Right lobe of liver (tissue), 6 donors: ENCODE data around the gene SERPINB10. TPM values are rescaled to one million over a fixed set of nuclear protein-coding genes. Genes with fewer than 3 reads are reported as not detected.

Experiments used
- ATAC-seq, 4 donors: fragments of 200-7000 bp; cut with Tn5 transposase; one replicate each; pipeline ENCODE4 v1.9.1; 2020; ENCODE audit warnings: mild to moderate bottlenecking in 4 of 4, moderate library complexity in 4 of 4
- DNase-seq, 3 donors: peaks; one replicate each; pipeline ENCODE4 v3.0.0-alpha.2; 2020
- H3K27ac ChIP-seq, 3 donors: fragments of 200-600 bp; one replicate each; pipeline ENCODE4 v1.8.0; 2022
- H3K27me3 ChIP-seq, 2 donors: fragments of 200-600 bp; one replicate each; pipeline ENCODE4 v1.8.0; 2022
- H3K36me3 ChIP-seq, 4 donors: fragments of 200-600 bp; sonication (generic) in 1 of 4; one replicate each; pipeline versions ENCODE4 v1.5.1 to v1.8.0; 2017 to 2022; ENCODE audit warnings: control low read depth in 1 of 4
- H3K4me1 ChIP-seq, 4 donors: fragments of 200-600 bp; sonication (generic) in 1 of 4; one replicate each; pipeline versions ENCODE4 v1.5.1 to v1.8.0; 2017 to 2022; ENCODE audit warnings: control low read depth in 1 of 4
- H3K4me3 ChIP-seq, 3 donors: fragments of 200-600 bp; one replicate each; pipeline ENCODE4 v1.8.0; 2022
- H3K9me3 ChIP-seq, 4 donors: fragments of 200-600 bp; sonication (generic) in 1 of 4; one replicate each; pipeline versions ENCODE4 v1.5.1 to v1.8.0; 2017 to 2022; ENCODE audit warnings: control low read depth in 1 of 4
- CTCF ChIP-seq, 4 donors: fragments of 200-600 bp in 3 of 4; fragments of 450-650 bp in 1 of 4; IDR thresholded peaks; one replicate each; pipeline versions ENCODE4 v1.5.1 to v1.8.0; 2016 to 2022; ENCODE audit warnings: antibody characterized with exemption in 4 of 4, mild to moderate bottlenecking in 2 of 4
- POLR2A ChIP-seq: fragments of 450-650 bp; IDR thresholded peaks from one replicate; pipeline ENCODE4 v1.6.1; 2017; ENCODE audit warnings: antibody characterized with exemption, mild to moderate bottlenecking
- WGBS: methylation state at CpG from one replicate; pipeline ENCODE4 v1.1.6; 2018; ENCODE audit warnings: low coverage, low lambda C conversion rate; ENCODE audit not compliant: insufficient coverage; ENCODE audit errors: missing lambda C conversion rate; 5-methylcytosine and 5-hydroxymethylcytosine counted together
- intact Hi-C, 2 donors: fragments of 100-400 bp; cut with DNase I; formaldehyde crosslinking; loops; one replicate each; pipeline versions ENCODE4 v1.11.2 to v1.14.1; 2022
- total RNA-seq, 6 experiments: library from RNA; depleted of rRNA in 2 of 6; stranded (reverse); fragments of >200 nt in 2 of 6; fragmentation: NEBNext Ultra II Directional in 3 of 6; extraction: Animal tissue kit (Norgen Biotek cat#: 25700) in 3 of 6; gene quantifications; one replicate each; pipeline versions ENCODE4 v1.1.0 to v1.2.4, GENCODE V29; 2016 to 2023
- donor health status: DM: no; HTN: yes; CAD: no.
- donor health status: DM: no; HTN: no; CAD: no.
- donor health status: DM: no; HTN: no; CAD: no.
- donor health status: DM: no; HTN: yes; CAD: no.
- donor health status: DM: no; HTN: yes; CAD: no.

SERPINB10 gene
- total RNA-seq, 6 experiments from 2014 or later: 0.24 TPM; not detected in 5

- ATAC-seq: no peak
- Histone ChIP-seq H3K4me1 (no peaks in the 10 kb centered on the region), H3K27ac (no peak overlapping the region), H3K4me3 (no peak overlapping the region), H3K36me3 (no peaks in the 10 kb centered on the region), H3K9me3 (no peaks in the 10 kb centered on the region), H3K27me3 (no peaks in the 10 kb centered on the region)
- no peak for DNase-seq
- WGBS: 6% methylated on average over 1 of the region's 1 CpG
- intact Hi-C loops: no loop called here
- TF ChIP-seq CTCF (IDR thresholded peaks at IDR 0.05) (no peak), POLR2A (no peak)
Observed at GRCh38 chr18:63888470-63889190, 19.1 kb upstream of the SERPINB10 start.

DNA sequence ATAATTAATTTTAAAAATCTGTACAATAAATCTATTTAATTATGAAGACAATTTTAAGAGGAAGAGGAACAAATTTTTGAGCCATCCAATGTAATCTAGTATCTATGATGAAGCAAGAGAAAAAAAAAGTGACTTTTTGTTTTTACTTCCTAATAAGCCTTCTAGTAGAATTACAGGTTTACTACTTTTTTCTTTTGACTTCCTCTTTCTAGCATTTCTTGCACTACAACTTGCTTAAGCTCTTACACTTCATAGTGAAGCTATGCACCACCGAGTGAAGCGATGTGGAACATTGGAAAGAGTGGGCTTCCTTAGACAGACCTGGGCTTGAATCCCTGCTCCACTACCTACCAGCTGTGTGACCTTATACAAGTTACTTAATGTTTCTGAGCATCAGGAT lies 18.1 kb upstream of the SERPINB10 start:
- no peaks in the 10 kb centered on the region for H3K9me3 ChIP-seq
- H3K36me3 ChIP-seq: no peaks in the 10 kb centered on the region
- WGBS: 66% methylated on average over 2 of the region's 2 CpGs
- TF ChIP-seq CTCF (IDR thresholded peaks at IDR 0.05): no peak
- TF ChIP-seq POLR2A: no peak
- DNase-seq (no peak), ATAC-seq (no peak)
- no peaks in the 10 kb centered on the region for H3K27me3 ChIP-seq
- intact Hi-C loops: no loop called here
- no peak overlapping the region for H3K4me3 ChIP-seq
- H3K27ac ChIP-seq: no peak overlapping the region
- no peaks in the 10 kb centered on the region for H3K4me1 ChIP-seq

DNA sequence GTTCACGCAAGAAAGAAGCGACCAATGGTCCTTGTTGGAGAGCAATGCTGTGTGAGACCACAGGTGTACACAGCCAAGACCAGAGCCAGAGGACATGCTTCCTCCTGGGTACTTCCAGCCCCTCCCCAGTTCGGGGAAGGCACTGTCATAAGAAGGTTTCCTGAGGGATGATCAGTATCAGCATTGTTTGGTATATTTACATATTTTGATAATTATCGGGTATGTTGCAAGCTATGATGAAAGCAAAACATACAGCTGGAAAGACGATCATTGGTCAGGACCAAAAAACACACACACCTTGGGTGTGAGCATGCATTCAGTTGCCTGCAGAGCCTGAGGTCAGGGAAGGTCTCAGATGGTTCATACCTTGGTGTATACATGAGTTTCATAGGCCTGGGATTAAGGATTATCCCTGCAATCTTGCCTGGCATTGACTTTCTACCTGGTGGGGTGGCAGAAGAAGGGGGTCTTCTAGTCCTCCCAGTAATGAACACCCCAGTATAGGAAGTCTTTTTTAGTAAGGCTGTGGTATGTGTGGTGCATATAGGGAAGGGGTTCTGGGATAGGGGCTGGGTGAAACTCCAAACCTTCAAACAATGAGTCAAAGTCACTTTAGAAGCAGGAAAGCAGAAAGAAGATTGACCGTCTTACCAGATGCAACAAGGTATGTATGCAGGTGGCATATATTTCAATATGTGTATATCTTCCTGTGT lies 17.4 kb upstream of the SERPINB10 start:
- TF ChIP-seq POLR2A (no peak), CTCF (IDR thresholded peaks at IDR 0.05) (no peak)
- no peaks in the 10 kb centered on the region for H3K9me3 ChIP-seq
- H3K4me3 ChIP-seq: no peak overlapping the region
- no peaks in the 10 kb centered on the region for H3K4me1 ChIP-seq
- DNase-seq (no peak), ATAC-seq (no peak)
- no peaks in the 10 kb centered on the region for H3K27me3 ChIP-seq
- WGBS: 56% methylated on average over 6 of the region's 6 CpGs
- H3K36me3 ChIP-seq: no peaks in the 10 kb centered on the region
- intact Hi-C loops: no loop called here
- no peak overlapping the region for H3K27ac ChIP-seq

DNA sequence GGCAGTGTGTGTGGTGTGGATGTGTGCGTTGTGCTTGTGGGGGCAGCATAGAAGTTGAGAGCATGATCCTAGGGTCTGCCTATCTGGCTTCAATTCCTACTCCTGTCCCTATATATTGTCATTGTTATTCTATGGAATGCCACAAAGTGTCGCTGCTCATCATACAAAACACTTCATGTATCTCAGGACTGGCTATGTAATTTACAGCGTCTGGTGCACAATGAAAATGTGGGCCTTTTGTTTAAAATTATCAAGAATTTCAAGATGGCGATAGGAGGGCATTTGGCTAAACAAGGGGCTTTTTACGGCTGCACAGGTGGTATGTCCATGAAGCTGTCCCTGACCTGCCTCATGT lies 16.8 kb upstream of the SERPINB10 start:
- ATAC-seq (peak in 1 of 4 donors; percentile 45), DNase-seq (no peak)
- Histone ChIP-seq H3K27ac (no peak overlapping the region), H3K4me1 (no peaks in the 10 kb centered on the region), H3K27me3 (no peaks in the 10 kb centered on the region), H3K4me3 (no peak overlapping the region), H3K36me3 (no peaks in the 10 kb centered on the region), H3K9me3 (no peaks in the 10 kb centered on the region)
- TF ChIP-seq CTCF (IDR thresholded peaks at IDR 0.05): peak in 1 of 4 donors; percentile 16
- no peak for TF ChIP-seq POLR2A
- intact Hi-C loops: no loop called here
- WGBS: 49% methylated on average over 5 of the region's 5 CpGs
